ENCODE results near the gene INCENP.

DNA sequence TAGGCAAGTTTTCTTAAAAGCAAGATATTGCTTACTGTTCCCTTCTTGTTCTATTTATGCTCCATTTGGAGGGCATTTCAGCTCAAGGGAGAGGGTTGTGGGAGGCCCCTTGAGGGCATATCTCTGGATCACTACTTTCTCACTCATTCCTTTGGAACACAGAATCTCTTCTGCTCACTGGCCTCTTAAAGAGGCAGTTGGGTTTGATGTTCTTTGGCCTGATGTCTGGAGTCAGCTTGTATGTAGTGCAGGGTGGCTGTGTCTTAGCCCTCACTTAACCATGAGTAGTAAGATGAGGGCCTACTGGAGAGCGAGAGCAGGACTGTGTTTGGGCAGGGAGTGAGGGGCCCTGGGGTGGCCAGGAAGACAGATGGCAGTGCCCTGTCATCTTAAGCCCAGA is 3.6 kb downstream of the INCENP start:
- TF ChIP-seq, protein P1, sequence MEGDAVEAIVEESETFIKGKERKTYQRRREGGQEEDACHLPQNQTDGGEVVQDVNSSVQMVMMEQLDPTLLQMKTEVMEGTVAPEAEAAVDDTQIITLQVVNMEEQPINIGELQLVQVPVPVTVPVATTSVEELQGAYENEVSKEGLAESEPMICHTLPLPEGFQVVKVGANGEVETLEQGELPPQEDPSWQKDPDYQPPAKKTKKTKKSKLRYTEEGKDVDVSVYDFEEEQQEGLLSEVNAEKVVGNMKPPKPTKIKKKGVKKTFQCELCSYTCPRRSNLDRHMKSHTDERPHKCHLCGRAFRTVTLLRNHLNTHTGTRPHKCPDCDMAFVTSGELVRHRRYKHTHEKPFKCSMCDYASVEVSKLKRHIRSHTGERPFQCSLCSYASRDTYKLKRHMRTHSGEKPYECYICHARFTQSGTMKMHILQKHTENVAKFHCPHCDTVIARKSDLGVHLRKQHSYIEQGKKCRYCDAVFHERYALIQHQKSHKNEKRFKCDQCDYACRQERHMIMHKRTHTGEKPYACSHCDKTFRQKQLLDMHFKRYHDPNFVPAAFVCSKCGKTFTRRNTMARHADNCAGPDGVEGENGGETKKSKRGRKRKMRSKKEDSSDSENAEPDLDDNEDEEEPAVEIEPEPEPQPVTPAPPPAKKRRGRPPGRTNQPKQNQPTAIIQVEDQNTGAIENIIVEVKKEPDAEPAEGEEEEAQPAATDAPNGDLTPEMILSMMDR (IDR thresholded peaks at IDR 0.05) = no peak
- TF ChIP-seq POLR2A (IDR thresholded peaks at IDR 0.05) = no peak

Measured in heart left ventricle (tissue), 13 donors.